GM21528 (cell line): ENCODE data around the gene APAF1.
"Not testable (repeated sequence)": the region's sequence is repeated elsewhere in the genome, so short reads cannot be mapped to it uniquely, and the experiment has no call there.

Experiments used
- ATAC-seq: cut with Tn5 transposase; IDR thresholded peaks from one replicate; pipeline ENCODE4 v1.9.1; 2021; ENCODE audit warnings: mild to moderate bottlenecking, moderate library complexity; ENCODE audit not compliant: unreplicated experiment, low FRiP score

Gene APAF1

GRCh38 chr12:98750511-98750910, 105.4 kb downstream of the APAF1 start:
- ATAC-seq = no peak

GRCh38 chr12:98751580-98752115, 106.6 kb downstream of the APAF1 start:
- ATAC-seq = no peak

- ATAC-seq = no peak
Observed at GRCh38 chr12:98752726-98753125, 107.6 kb downstream of the APAF1 start.

- peak; percentile 100 for ATAC-seq
Observed at GRCh38 chr12:98754095-98754494, 109.0 kb downstream of the APAF1 start.

- ATAC-seq = not testable (repeated sequence)
Observed at GRCh38 chr12:98755855-98756254, 110.8 kb downstream of the APAF1 start.

- ATAC-seq = no peak
Observed at GRCh38 chr12:98757455-98757854, 112.4 kb downstream of the APAF1 start.

- ATAC-seq = no peak
Observed at GRCh38 chr12:98758331-98758730, 113.2 kb downstream of the APAF1 start.

GRCh38 chr12:98763656-98764055, 118.6 kb downstream of the APAF1 start:
- no peak for ATAC-seq

- no peak for ATAC-seq
Observed at GRCh38 chr12:98767248-98767647, 122.2 kb downstream of the APAF1 start.

GRCh38 chr12:98769068-98769467, 124.0 kb downstream of the APAF1 start:
- no peak for ATAC-seq

- no peak for ATAC-seq
Observed at GRCh38 chr12:98770230-98770629, 125.1 kb downstream of the APAF1 start.

GRCh38 chr12:98771811-98772752, 127.0 kb downstream of the APAF1 start:
- no peak for ATAC-seq

- no peak for ATAC-seq
Observed at GRCh38 chr12:98772818-98773217, 127.7 kb downstream of the APAF1 start.

- no peak for ATAC-seq
Observed at GRCh38 chr12:98780261-98780660, 135.2 kb downstream of the APAF1 start.

- ATAC-seq = no peak
Observed at GRCh38 chr12:98783420-98783819, 138.3 kb downstream of the APAF1 start.
